ENCODE measurements around the gene F2RL3.

- no peak for TF ChIP-seq NFRKB (IDR thresholded peaks at IDR 0.05)
- TF ChIP-seq ZNF384 (IDR thresholded peaks at IDR 0.05) = no peak
- no peak for TF ChIP-seq ELF4 (IDR thresholded peaks at IDR 0.05)
- TF ChIP-seq BHLHE40 (IDR thresholded peaks at IDR 0.05; ENCODE audit: borderline replicate concordance) = no peak
- TF ChIP-seq TARDBP (IDR thresholded peaks at IDR 0.05) = no peak
- no peak for TF ChIP-seq PKNOX1 (IDR thresholded peaks at IDR 0.05)
These were observed 26.3 kb downstream of the F2RL3 start for GRCh38 chr19:16915135-16915534.
